GM18951 (cell line): ENCODE measurements around the gene RHCG.

ENCODE experiments used
- POLR2A ChIP-seq: IDR thresholded peaks from 4 replicates; pipeline ENCODE4 v1.6.1; 2011; ENCODE audit warnings: mild to moderate bottlenecking; ENCODE audit not compliant: insufficient read length, insufficient read depth; ENCODE audit errors: extremely low read depth
- in situ Hi-C: fragments of 300-500 bp; cut with MboI; formaldehyde crosslinking; loops from one replicate; pipeline ENCODE4 v1.12.0; 2022; ENCODE audit warnings: low sequenced_read_pairs, mixed read lengths, inconsistent platforms; ENCODE audit not compliant: unreplicated experiment

RHCG gene

GRCh38 chr15:89452330-89452836 lies 44.0 kb downstream of the RHCG start:
- in situ Hi-C loops, result no loop called here
- no peak for TF ChIP-seq POLR2A

GRCh38 chr15:89451846-89452245 lies 44.5 kb downstream of the RHCG start:
- TF ChIP-seq POLR2A, result no peak

GRCh38 chr15:89450076-89451006 lies 46.0 kb downstream of the RHCG start:
- TF ChIP-seq POLR2A, result no peak
- in situ Hi-C loops, result no loop called here

More at GRCh38 chr15:89451846-89452245, 44.5 kb downstream of the RHCG start:
- in situ Hi-C loops, result no loop called here

- in situ Hi-C loops, result no loop called here
- TF ChIP-seq POLR2A, result no peak
Measured at GRCh38 chr15:89448825-89449224, 47.6 kb downstream of the RHCG start.

GRCh38 chr15:89447676-89448075 lies 48.7 kb downstream of the RHCG start:
- in situ Hi-C loops, result no loop called here
- TF ChIP-seq POLR2A, result no peak

GRCh38 chr15:89446255-89446891 lies 50.0 kb downstream of the RHCG start:
- TF ChIP-seq POLR2A, result no peak
- in situ Hi-C loops, result no loop called here

- in situ Hi-C loops, result no loop called here
- TF ChIP-seq POLR2A, result no peak
Measured at GRCh38 chr15:89445518-89445917, 50.9 kb downstream of the RHCG start.

GRCh38 chr15:89444241-89445225 lies 51.9 kb downstream of the RHCG start:
- no peak for TF ChIP-seq POLR2A
- in situ Hi-C loops, result no loop called here

GRCh38 chr15:89443581-89443980 lies 52.8 kb downstream of the RHCG start:
- TF ChIP-seq POLR2A, result no peak
- in situ Hi-C loops, result no loop called here

GRCh38 chr15:89442671-89443307 lies 53.6 kb downstream of the RHCG start:
- no peak for TF ChIP-seq POLR2A
- in situ Hi-C loops, result no loop called here

GRCh38 chr15:89442155-89442554 lies 54.2 kb downstream of the RHCG start:
- TF ChIP-seq POLR2A, result no peak

GRCh38 chr15:89441295-89441812 lies 55.0 kb downstream of the RHCG start:
- in situ Hi-C loops, result no loop called here
- no peak for TF ChIP-seq POLR2A

More at GRCh38 chr15:89442155-89442554, 54.2 kb downstream of the RHCG start:
- in situ Hi-C loops, result no loop called here
